IMR-90 (cell line): ENCODE data around the gene RBM15B.

ENCODE experiments used
- FOS ChIP-seq: fragments of 150-350 bp; IDR thresholded peaks from 2 replicates; pipeline ENCODE4 v1.6.1; 2016; ENCODE audit warnings: low read depth, low read length
- NFE2L2 ChIP-seq: fragments of 150-350 bp; IDR thresholded peaks from 2 replicates; pipeline ENCODE4 v1.6.1; 2016; ENCODE audit warnings: low read depth, mild to moderate bottlenecking, low read length
- POLR2A ChIP-seq: IDR thresholded peaks from 2 replicates; pipeline ENCODE4 v1.6.1; 2012; ENCODE audit warnings: mild to moderate bottlenecking, low read depth, low read length
- RAD21 ChIP-seq: IDR thresholded peaks from 2 replicates; pipeline ENCODE4 v1.6.1; 2012; ENCODE audit warnings: low read length, improper control_type of control experiment
- RFX5 ChIP-seq: IDR thresholded peaks from 2 replicates; pipeline ENCODE4 v1.8.0; 2012; ENCODE audit warnings: low read depth, mild to moderate bottlenecking, low read length, moderate library complexity
- TF ChIP-seq, protein P1 (sequence below): conservative IDR thresholded peaks from 2 replicates; pipeline ENCODE4 v1.5.1; 2012; ENCODE audit warnings: mild to moderate bottlenecking, low read depth, low read length, improper control_type of control experiment
- TF ChIP-seq, protein P2 (sequence below): fragments of 150-350 bp; IDR thresholded peaks from 2 replicates; pipeline ENCODE4 v1.6.1; 2017; ENCODE audit warnings: mild to moderate bottlenecking, antibody characterized with exemption, low read length, low read depth

DNA sequence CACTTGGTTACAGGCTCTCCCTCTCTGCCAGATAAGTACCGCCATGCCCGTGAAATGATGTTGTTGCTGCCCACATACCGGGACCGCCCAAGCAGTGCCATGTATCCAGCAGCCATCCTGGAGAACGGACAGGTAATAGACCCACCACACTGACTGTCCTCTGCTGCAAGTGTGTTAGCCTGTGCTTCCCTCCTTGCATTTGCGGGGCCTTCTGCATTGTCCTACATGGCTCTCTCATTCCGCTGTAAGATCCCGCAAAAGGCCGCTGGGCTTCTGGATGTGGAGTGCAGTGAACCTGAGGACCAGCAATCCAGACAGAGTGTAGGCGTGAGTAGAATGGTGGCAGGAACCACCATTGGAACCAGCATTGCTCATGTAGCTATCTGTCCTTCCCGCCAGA lies 16.6 kb upstream of the RBM15B start:
- TF ChIP-seq, protein P1, sequence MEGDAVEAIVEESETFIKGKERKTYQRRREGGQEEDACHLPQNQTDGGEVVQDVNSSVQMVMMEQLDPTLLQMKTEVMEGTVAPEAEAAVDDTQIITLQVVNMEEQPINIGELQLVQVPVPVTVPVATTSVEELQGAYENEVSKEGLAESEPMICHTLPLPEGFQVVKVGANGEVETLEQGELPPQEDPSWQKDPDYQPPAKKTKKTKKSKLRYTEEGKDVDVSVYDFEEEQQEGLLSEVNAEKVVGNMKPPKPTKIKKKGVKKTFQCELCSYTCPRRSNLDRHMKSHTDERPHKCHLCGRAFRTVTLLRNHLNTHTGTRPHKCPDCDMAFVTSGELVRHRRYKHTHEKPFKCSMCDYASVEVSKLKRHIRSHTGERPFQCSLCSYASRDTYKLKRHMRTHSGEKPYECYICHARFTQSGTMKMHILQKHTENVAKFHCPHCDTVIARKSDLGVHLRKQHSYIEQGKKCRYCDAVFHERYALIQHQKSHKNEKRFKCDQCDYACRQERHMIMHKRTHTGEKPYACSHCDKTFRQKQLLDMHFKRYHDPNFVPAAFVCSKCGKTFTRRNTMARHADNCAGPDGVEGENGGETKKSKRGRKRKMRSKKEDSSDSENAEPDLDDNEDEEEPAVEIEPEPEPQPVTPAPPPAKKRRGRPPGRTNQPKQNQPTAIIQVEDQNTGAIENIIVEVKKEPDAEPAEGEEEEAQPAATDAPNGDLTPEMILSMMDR, result no peak
- TF ChIP-seq NFE2L2 (no peak), POLR2A (no peak), RAD21 (no peak), RFX5 (no peak), FOS (no peak)
- TF ChIP-seq, protein P2, sequence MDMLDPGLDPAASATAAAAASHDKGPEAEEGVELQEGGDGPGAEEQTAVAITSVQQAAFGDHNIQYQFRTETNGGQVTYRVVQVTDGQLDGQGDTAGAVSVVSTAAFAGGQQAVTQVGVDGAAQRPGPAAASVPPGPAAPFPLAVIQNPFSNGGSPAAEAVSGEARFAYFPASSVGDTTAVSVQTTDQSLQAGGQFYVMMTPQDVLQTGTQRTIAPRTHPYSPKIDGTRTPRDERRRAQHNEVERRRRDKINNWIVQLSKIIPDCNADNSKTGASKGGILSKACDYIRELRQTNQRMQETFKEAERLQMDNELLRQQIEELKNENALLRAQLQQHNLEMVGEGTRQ, result no peak
